HG02798 (cell line): Measurements from ENCODE around the gene SCP2D1.

Experiments
- ATAC-seq: cut with Tn5 transposase; IDR thresholded peaks from one replicate; pipeline ENCODE4 v1.9.1; 2021; ENCODE audit warnings: mild to moderate bottlenecking; ENCODE audit not compliant: unreplicated experiment, poor library complexity

Gene SCP2D1

DNA sequence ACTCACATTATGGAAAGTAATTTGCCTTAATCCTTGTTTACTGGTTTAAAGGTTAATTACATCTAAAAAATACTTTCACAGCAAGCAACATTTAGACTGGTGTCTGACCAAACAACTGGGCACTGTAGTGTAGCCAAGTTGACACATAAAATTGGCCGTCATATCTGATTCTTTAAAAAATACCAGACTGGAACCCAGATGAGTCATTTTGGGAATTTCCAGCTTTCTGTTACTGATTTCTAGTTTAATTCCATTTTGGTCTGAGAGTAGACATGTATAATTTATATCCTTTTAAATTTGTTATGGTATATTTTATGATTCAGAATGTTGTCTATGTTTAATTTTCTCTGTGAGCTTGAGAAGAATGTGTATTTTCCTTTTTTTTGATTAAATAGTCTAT is 44.1 kb downstream of the SCP2D1 start:
- no peak for ATAC-seq

GRCh38 chr20:18858816-18859215 is 45.2 kb downstream of the SCP2D1 start:
- no peak for ATAC-seq
